OCI-LY1 (cell line): ENCODE measurements around the gene TPSD1.

Experiments
- CTCF ChIP-seq: fragments of 200-600 bp; sonication (generic), shearing (Covaris generic); IDR thresholded peaks from 2 replicates; pipeline ENCODE4 v1.5.1; 2017; ENCODE audit warnings: mild to moderate bottlenecking, antibody characterized with exemption, low read length, moderate library complexity, mixed read lengths
- EZH2 ChIP-seq: fragments of 200-600 bp; sonication (generic), shearing (Covaris generic); IDR thresholded peaks from 2 replicates; pipeline ENCODE4 v1.8.0; 2017; ENCODE audit warnings: borderline replicate concordance, mixed run types, mild to moderate bottlenecking, antibody characterized with exemption, low read length, moderate library complexity, mixed read lengths

- TF ChIP-seq EZH2, result no peak
- no peak for TF ChIP-seq CTCF
Measured at GRCh38 chr16:1288813-1289476, 33.1 kb downstream of the TPSD1 start.
